Trophoblast cell (in vitro differentiated cells and primary cell): ENCODE data around the gene RACK1.
A peak's percentile ranks its signal among the peaks of the same experiment; 100 is the strongest.
"Not testable (repeated sequence)": the region's sequence is repeated elsewhere in the genome, so short reads cannot be mapped to it uniquely, and the experiment has no call there.

Source experiments
- DNase-seq, 2 donors: peaks; one replicate each; pipeline ENCODE4 v3.0.0-alpha.2; 2016
- H2AFZ ChIP-seq: 2 replicates; pipeline ENCODE4 v1.6.1; 2013; ENCODE audit warnings: low read length, moderate library complexity, mild to moderate bottlenecking; ENCODE audit not compliant: insufficient read depth, poor library complexity
- H2AK5ac ChIP-seq: 2 replicates; pipeline ENCODE4 v1.6.1; 2013; ENCODE audit warnings: mild to moderate bottlenecking, low read length
- H2BK120ac ChIP-seq: 2 replicates; pipeline ENCODE4 v1.6.1; 2013; ENCODE audit warnings: low read length, mild to moderate bottlenecking, moderate library complexity; ENCODE audit not compliant: insufficient read depth, poor library complexity
- H2BK12ac ChIP-seq: 2 replicates; pipeline ENCODE4 v1.6.1; 2013; ENCODE audit warnings: mild to moderate bottlenecking, low read length, moderate library complexity
- H2BK5ac ChIP-seq: 2 replicates; pipeline ENCODE4 v1.6.1; 2013; ENCODE audit warnings: low read length, low read depth, moderate library complexity, mild to moderate bottlenecking; ENCODE audit not compliant: poor library complexity
- H3K14ac ChIP-seq: 2 replicates; pipeline ENCODE4 v1.6.1; 2013; ENCODE audit warnings: mild to moderate bottlenecking, low read length
- H3K18ac ChIP-seq: 2 replicates; pipeline ENCODE4 v1.6.1; 2013; ENCODE audit warnings: mild to moderate bottlenecking, low read length
- H3K23ac ChIP-seq: 2 replicates; pipeline ENCODE4 v1.6.1; 2013; ENCODE audit warnings: low read length
- H3K27ac ChIP-seq: 2 replicates; pipeline ENCODE4 v1.5.1; 2013; ENCODE audit warnings: low read depth, mild to moderate bottlenecking, inconsistent platforms, low read length, moderate library complexity
- H3K27me3 ChIP-seq: 2 replicates; pipeline ENCODE4 v1.6.1; 2013; ENCODE audit warnings: inconsistent platforms, mild to moderate bottlenecking, low read length, moderate library complexity; ENCODE audit not compliant: insufficient read depth
- H3K36me3 ChIP-seq, 2 experiments: 1 replicate in 1 of 2; 2 replicates in 1 of 2; pipeline ENCODE4 v1.6.1; 2013; ENCODE audit warnings: low read length in 2 of 2, mild to moderate bottlenecking in 2 of 2, moderate library complexity in 1 of 2; ENCODE audit not compliant: insufficient read depth in 2 of 2, control insufficient read depth in 1 of 2
- H3K4ac ChIP-seq: 2 replicates; pipeline ENCODE4 v1.6.1; 2013; ENCODE audit warnings: low read depth, mild to moderate bottlenecking, low read length, moderate library complexity
- H3K4me1 ChIP-seq, 2 experiments: 1 replicate in 1 of 2; 2 replicates in 1 of 2; pipeline ENCODE4 v1.6.1; 2013; ENCODE audit warnings: low read length in 2 of 2, mild to moderate bottlenecking in 2 of 2, moderate library complexity in 1 of 2; ENCODE audit not compliant: insufficient read depth in 2 of 2, control insufficient read depth in 1 of 2
- H3K4me2 ChIP-seq: 2 replicates; pipeline ENCODE4 v1.6.1; 2013; ENCODE audit warnings: inconsistent platforms, mild to moderate bottlenecking, low read length, moderate library complexity
- H3K4me3 ChIP-seq: 2 replicates; pipeline ENCODE4 v1.5.1; 2013; ENCODE audit warnings: mild to moderate bottlenecking, low read depth, low read length, inconsistent platforms
- H3K79me1 ChIP-seq: one replicate; pipeline ENCODE4 v1.6.1; 2013; ENCODE audit warnings: low read length
- H3K79me2 ChIP-seq: 2 replicates; pipeline ENCODE4 v1.6.1; 2013; ENCODE audit warnings: low read length, mild to moderate bottlenecking; ENCODE audit not compliant: control insufficient read depth, insufficient read depth, poor library complexity
- H3K9ac ChIP-seq: 2 replicates; pipeline ENCODE4 v1.6.1; 2013; ENCODE audit warnings: mild to moderate bottlenecking, low read length
- H3K9me3 ChIP-seq: 2 replicates; pipeline ENCODE4 v1.6.1; 2013; ENCODE audit warnings: low read depth, mild to moderate bottlenecking, control low read depth, inconsistent platforms, low read length; ENCODE audit not compliant: insufficient read depth
- H4K12ac ChIP-seq: 2 replicates; pipeline ENCODE4 v1.6.1; 2013; ENCODE audit warnings: low read depth, mild to moderate bottlenecking, low read length, moderate library complexity
- H4K8ac ChIP-seq: 2 replicates; pipeline ENCODE4 v1.6.1; 2013; ENCODE audit warnings: low read depth, mild to moderate bottlenecking, low read length, moderate library complexity
- H4K91ac ChIP-seq: one replicate; pipeline ENCODE4 v1.6.1; 2013; ENCODE audit warnings: low read depth, mild to moderate bottlenecking, low read length, moderate library complexity
- WGBS: extraction: QIAGEN DNeasy Blood & Tissue Kit; methylation state at CpG from one replicate; pipeline ENCODE4 v1.1.7; 2013; ENCODE audit warnings: missing lambda C conversion rate; ENCODE audit not compliant: insufficient read length, insufficient coverage; ENCODE audit errors: extremely low coverage; 5-methylcytosine and 5-hydroxymethylcytosine counted together

Gene RACK1

DNA sequence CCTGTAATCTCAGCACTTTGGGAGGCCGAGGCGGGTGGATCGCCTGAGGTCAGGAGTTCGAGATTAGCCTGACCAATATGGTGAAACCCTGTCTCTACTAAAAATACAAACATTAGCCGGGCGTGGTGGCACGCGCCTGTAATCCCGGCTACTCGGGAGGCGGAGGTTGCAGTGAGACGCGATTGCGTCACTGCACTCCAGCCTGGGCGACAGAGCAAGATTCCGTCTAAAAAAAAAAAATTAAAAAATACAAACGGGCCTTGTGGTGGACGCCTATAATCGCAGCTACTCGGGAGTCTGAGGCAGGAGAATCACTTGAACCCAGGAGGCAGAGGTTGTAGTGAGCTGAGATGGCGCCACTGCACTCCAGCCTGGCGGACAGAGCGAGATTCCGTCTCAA is 34.7 kb downstream of the RACK1 start:
- H3K23ac ChIP-seq, H2BK12ac ChIP-seq, H3K4ac ChIP-seq, H3K4me2 ChIP-seq, H3K14ac ChIP-seq, H3K79me2 ChIP-seq, H3K36me3 ChIP-seq, H3K4me3 ChIP-seq, H4K12ac ChIP-seq, H3K9ac ChIP-seq, H3K79me1 ChIP-seq, H3K9me3 ChIP-seq, H4K91ac ChIP-seq, H2BK5ac ChIP-seq, H2AFZ ChIP-seq, H2BK120ac ChIP-seq, H4K8ac ChIP-seq, H2AK5ac ChIP-seq, H3K18ac ChIP-seq, H3K27ac ChIP-seq: not testable (repeated sequence)
- Histone ChIP-seq H3K27me3 (peaks cover 21% of the 10 kb centered on the region), H3K4me1 (peaks cover 11 to 17% of the 10 kb centered on the region in 2 experiments)
- no CpG with 5 or more reads among the region's 24 CpGs for WGBS
- DNase-seq: peak; percentile 75 to 82

DNA sequence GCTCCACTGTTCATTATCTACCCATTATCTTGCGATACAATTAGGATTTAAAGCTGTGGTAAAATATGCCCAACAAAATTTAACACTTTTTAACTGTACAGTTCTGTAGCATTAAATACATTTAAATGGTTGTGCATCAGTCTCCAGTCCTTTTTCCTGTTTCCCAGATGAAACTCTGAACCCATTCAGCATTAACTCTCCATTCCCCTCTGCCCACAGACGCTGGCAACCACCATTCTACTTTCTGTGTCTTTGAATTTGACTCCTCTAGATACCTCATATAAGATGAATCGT is 35.8 kb downstream of the RACK1 start:
- Histone ChIP-seq H3K23ac (no peak overlapping the region), H2BK12ac (no peak overlapping the region), H3K14ac (no peak overlapping the region), H2BK5ac (no peak overlapping the region), H3K36me3 (no peaks in the 10 kb centered on the region), H4K91ac (no peak overlapping the region), H3K4me1 (peaks cover 14 to 19% of the 10 kb centered on the region in 2 experiments), H3K4ac (no peak overlapping the region), H3K27ac (no peak overlapping the region), H3K9me3 (peaks cover 3% of the 10 kb centered on the region), H3K4me3 (no peak overlapping the region), H3K4me2 (no peak overlapping the region), H3K79me1 (no peaks in the 10 kb centered on the region), H2AK5ac (no peak overlapping the region), H3K79me2 (no peaks in the 10 kb centered on the region), H4K12ac (no peak overlapping the region), H3K18ac (no peak overlapping the region), H3K9ac (no peak overlapping the region), H2AFZ (no peak overlapping the region), H3K27me3 (peaks cover 30% of the 10 kb centered on the region), H2BK120ac (no peak overlapping the region), H4K8ac (no peak overlapping the region)
- WGBS: no CpG with 5 or more reads among the region's 3 CpGs
- DNase-seq: no peak

DNA sequence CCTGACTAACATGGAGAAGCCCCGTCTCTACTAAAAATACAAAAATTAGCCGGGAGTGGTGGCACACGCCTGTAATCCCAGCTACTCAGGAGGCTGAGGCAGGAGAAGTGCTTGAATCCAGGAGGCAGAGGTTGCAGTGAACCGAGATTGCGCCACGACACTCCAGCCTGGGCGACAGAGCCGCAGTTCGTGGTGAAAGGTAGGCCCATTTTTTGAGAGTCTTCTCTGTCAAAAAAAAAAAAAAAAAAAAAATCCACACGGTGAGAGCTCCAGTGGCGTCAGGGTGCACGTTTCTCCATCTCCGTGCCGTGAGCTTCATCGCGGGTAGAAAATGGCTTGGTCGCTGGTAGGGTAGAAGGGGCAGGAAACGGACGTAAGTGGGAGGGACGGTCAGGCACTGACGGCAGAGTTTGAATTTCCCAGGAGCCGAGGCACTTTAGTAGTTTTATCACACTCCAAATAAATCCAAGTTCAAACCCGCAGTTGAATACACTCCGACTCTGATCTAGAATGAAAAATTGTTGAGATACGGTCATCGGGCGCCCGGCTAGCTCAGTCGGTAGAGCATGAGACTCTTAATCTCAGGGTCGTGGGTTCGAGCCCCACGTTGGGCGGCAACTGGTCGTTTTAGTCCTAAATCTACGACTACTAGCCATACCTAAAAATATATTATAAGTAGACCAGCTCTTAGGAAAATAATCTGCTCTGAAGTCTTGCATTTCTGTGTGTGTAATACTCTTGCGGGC is 36.3 kb downstream of the RACK1 start:
- Histone ChIP-seq H3K27ac (no peak overlapping the region), H3K4me3 (peak overlapping the region; percentile 82), H2AFZ (peak overlapping the region; percentile 87), H3K4ac (no peak overlapping the region), H3K4me1 (peaks cover 14 to 19% of the 10 kb centered on the region in 2 experiments), H4K8ac (no peak overlapping the region), H2BK5ac (no peak overlapping the region), H3K9ac (peak overlapping the region; percentile 60), H3K4me2 (peak overlapping the region; percentile 69), H2BK120ac (no peak overlapping the region), H3K36me3 (no peaks in the 10 kb centered on the region), H3K23ac (no peak overlapping the region), H3K9me3 (peaks cover 3% of the 10 kb centered on the region), H4K12ac (no peak overlapping the region), H3K79me1 (no peaks in the 10 kb centered on the region), H2AK5ac (no peak overlapping the region), H3K18ac (no peak overlapping the region), H4K91ac (no peak overlapping the region), H3K14ac (no peak overlapping the region), H2BK12ac (no peak overlapping the region), H3K79me2 (no peaks in the 10 kb centered on the region), H3K27me3 (peaks cover 31% of the 10 kb centered on the region)
- no CpG with 5 or more reads among the region's 36 CpGs for WGBS
- DNase-seq: peak; percentile 75 to 89

DNA sequence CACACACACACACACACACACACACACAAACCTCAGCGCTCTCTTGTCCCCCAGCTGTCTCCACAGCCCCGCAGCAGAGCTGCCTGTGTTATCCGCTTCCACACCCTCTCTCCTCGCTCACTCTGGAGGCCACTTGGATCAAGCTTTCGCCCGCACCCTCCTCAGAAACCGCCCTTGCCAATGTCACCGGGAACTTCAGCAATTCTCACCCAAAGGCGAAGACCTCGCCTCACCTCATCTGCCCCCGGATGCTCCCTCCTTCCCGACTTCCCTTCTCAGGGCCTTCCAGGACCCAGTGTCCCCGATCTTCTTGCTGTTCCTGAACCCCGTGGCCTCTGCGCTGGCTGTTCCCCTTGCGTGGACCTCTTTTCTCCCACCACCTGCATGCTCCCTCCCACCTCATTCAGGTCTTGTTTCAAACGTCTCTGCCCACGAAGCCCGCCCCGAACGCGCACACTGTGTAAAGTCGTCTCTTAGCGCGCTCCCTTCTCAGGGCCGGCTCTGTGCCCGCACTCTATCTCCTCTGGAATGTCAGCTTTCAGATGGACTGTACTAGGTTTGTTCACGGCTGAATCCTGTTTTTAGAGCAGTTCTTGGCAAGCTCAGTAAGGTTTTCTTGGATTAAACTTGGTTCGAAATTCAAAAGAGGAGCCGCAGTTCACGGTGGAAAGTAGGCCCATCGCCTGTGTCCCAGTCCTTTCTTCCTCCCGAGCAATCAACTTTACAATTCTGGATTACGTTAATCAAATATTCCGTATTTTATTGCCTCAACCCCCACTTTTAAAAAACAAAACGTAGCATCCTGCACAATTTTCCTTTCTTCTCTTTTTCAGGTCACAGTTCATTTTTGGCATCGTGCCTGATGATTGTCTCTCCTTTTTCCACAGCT is 37.7 kb downstream of the RACK1 start:
- peak overlapping the region; percentile 81 for H2AFZ ChIP-seq
- no peak overlapping the region for H4K12ac ChIP-seq
- no peak overlapping the region for H3K14ac ChIP-seq
- no peak overlapping the region for H4K91ac ChIP-seq
- no peak overlapping the region for H3K4ac ChIP-seq
- H2BK12ac ChIP-seq: no peak overlapping the region
- peak overlapping the region; percentile 69 for H3K4me2 ChIP-seq
- no CpG with 5 or more reads among the region's 37 CpGs for WGBS
- H3K27me3 ChIP-seq: peaks cover 31% of the 10 kb centered on the region
- no peak overlapping the region for H2BK5ac ChIP-seq
- H3K27ac ChIP-seq: no peak overlapping the region
- peaks cover 3% of the 10 kb centered on the region for H3K9me3 ChIP-seq
- no peaks in the 10 kb centered on the region for H3K79me1 ChIP-seq
- H3K4me1 ChIP-seq: peaks cover 14 to 20% of the 10 kb centered on the region in 2 experiments
- no peak overlapping the region for H4K8ac ChIP-seq
- H3K23ac ChIP-seq: no peak overlapping the region
- H3K9ac ChIP-seq: no peak overlapping the region
- no peak overlapping the region for H3K18ac ChIP-seq
- no peak overlapping the region for H2AK5ac ChIP-seq
- DNase-seq: peak in 1 of 2 donors; percentile 60
- H3K36me3 ChIP-seq: no peaks in the 10 kb centered on the region
- H3K4me3 ChIP-seq: peak overlapping the region; percentile 59
- H2BK120ac ChIP-seq: no peak overlapping the region
- no peaks in the 10 kb centered on the region for H3K79me2 ChIP-seq
